SU-DHL-6 (cell line): Measurements from ENCODE around the gene RAX2.

ENCODE experiments used
- H2AFZ ChIP-seq: fragments of 200-600 bp; sonication (generic); 2 replicates; pipeline ENCODE4 v1.6.1; 2014; ENCODE audit warnings: low read depth, mild to moderate bottlenecking, moderate library complexity, mixed read lengths, antibody characterized with exemption, low read length; ENCODE audit not compliant: severe bottlenecking
- H3F3A ChIP-seq: fragments of 200-600 bp; shearing (Covaris generic); 2 replicates; pipeline ENCODE4 v1.6.0; 2016; ENCODE audit warnings: antibody characterized with exemption, mild to moderate bottlenecking; ENCODE audit not compliant: insufficient read depth
- H3K27ac ChIP-seq: fragments of 200-600 bp; sonication (generic); 2 replicates; pipeline ENCODE4 v1.5.1; 2016; ENCODE audit warnings: low read depth, mild to moderate bottlenecking, low read length, moderate library complexity, mixed read lengths
- H3K27me3 ChIP-seq: fragments of 200-600 bp; sonication (generic), shearing (Covaris generic); 2 replicates; pipeline ENCODE4 v1.6.0; 2014; ENCODE audit warnings: mild to moderate bottlenecking, low read length
- H3K36me3 ChIP-seq: fragments of 200-600 bp; sonication (generic); 2 replicates; pipeline ENCODE4 v1.6.1; 2014; ENCODE audit warnings: mild to moderate bottlenecking, low read length, mixed read lengths
- H3K4me2 ChIP-seq: fragments of 300-600, 200-600 bp; shearing (Covaris generic), sonication (generic); 2 replicates; pipeline ENCODE4 v1.6.0; 2014; ENCODE audit warnings: low read length, low read depth, mild to moderate bottlenecking; ENCODE audit not compliant: poor library complexity, severe bottlenecking
- H3K4me3 ChIP-seq: fragments of 200-600 bp; sonication (generic); 2 replicates; pipeline ENCODE4 v1.5.1; 2014; ENCODE audit warnings: antibody characterized with exemption, low read length, mild to moderate bottlenecking, mixed read lengths; ENCODE audit not compliant: insufficient read depth, poor library complexity, severe bottlenecking
- H3K79me2 ChIP-seq: fragments of 200-600 bp; sonication (generic); 2 replicates; pipeline ENCODE4 v1.6.1; 2014; ENCODE audit warnings: mild to moderate bottlenecking, low read length, moderate library complexity; ENCODE audit not compliant: insufficient read depth
- H3K9ac ChIP-seq: fragments of 200-600 bp; sonication (generic); 2 replicates; pipeline ENCODE4 v1.7.0; 2014; ENCODE audit warnings: mild to moderate bottlenecking, low read length
- H3K9me2 ChIP-seq: fragments of 200-600 bp; sonication (generic); replicated peaks from 2 replicates; pipeline ENCODE4 v1.6.1; 2014; ENCODE audit warnings: low read length; ENCODE audit not compliant: insufficient read depth
- H3K9me3 ChIP-seq: fragments of 200-600 bp; sonication (generic); 2 replicates; pipeline ENCODE4 v1.6.1; 2014; ENCODE audit warnings: low read length, mixed read lengths; ENCODE audit not compliant: insufficient read depth
- H4K20me1 ChIP-seq: fragments of 200-600 bp; sonication (generic); 2 replicates; pipeline ENCODE4 v1.6.1; 2014; ENCODE audit warnings: low read depth, mild to moderate bottlenecking, antibody characterized with exemption, low read length, moderate library complexity, mixed read lengths
- CTCF ChIP-seq: fragments of 200-600 bp; sonication (generic); IDR thresholded peaks from one replicate; pipeline ENCODE4 v1.5.1; 2017; ENCODE audit warnings: antibody characterized with exemption, mild to moderate bottlenecking, low read length, moderate library complexity; ENCODE audit not compliant: insufficient read depth, poor library complexity, severe bottlenecking
- EZH2phosphoT487 ChIP-seq: fragments of 200-600 bp; sonication (generic), shearing (Covaris generic); conservative IDR thresholded peaks from 2 replicates; pipeline ENCODE4 v1.6.1; 2018; ENCODE audit warnings: mild to moderate bottlenecking, antibody characterized with exemption, low read length, moderate library complexity, mixed read lengths

RAX2 gene

GRCh38 chr19:3773814-3774515 lies 1.9 kb upstream of the RAX2 start:
- H3K79me2 ChIP-seq, result no peaks in the 10 kb centered on the region
- no peaks in the 10 kb centered on the region for H3K9me3 ChIP-seq
- no peaks in the 10 kb centered on the region for H3F3A ChIP-seq
- no peak overlapping the region for H3K27ac ChIP-seq
- no peak overlapping the region for H3K9ac ChIP-seq
- H3K4me2 ChIP-seq, result no peak overlapping the region
- no peak overlapping the region for H3K4me3 ChIP-seq
- no peaks in the 10 kb centered on the region for H4K20me1 ChIP-seq
- no peaks in the 10 kb centered on the region for H3K36me3 ChIP-seq
- H2AFZ ChIP-seq, result no peak overlapping the region
- H3K27me3 ChIP-seq, result no peaks in the 10 kb centered on the region
- TF ChIP-seq CTCF (no peak), EZH2phosphoT487 (no peak)
- H3K9me2 ChIP-seq, result no peaks in the 10 kb centered on the region

DNA sequence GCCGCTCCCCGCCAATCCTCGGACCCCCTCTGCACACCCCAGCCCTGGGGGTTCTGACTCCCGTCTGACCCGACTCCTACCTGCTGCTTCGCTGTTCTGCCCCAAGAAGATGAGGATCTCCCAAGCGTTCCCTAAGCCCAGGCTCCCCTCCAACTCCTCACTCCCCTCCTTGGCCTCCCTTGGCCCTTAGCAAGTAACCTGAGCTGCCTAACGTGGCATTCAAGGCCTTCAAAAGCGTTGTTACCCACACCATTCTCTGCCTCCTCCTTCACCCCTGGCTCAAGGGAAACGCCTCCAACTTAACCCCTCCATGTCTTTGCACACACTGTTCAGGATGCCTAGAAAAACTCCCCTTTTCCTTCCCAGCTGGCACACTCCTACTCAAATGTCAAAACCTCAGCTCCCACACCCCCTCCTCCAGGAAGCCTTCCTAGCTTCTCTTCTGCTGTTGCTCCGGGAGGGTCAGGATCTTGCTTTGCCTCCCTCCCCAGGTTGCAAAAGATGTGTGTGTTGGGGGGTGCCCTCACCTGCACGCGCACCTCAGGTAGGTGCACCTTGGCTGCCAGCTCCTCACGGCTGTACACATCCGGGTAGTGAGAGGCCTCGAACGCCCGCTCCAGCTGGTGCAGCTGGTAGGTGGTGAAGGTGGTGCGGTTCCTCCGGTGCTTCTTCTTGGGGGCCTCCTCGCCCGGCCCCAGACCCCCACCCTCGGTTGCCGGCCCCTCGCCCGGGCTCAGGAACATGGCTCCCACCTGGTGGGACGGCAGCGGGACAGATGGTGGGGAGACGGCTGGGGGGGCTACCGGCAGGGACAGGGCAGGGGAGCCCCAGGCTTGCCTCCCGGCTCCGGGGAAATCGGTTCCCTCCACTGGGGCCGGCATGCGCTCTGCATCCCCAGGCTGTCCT lies 775 bp downstream of the RAX2 start:
- Histone ChIP-seq H4K20me1 (no peaks in the 10 kb centered on the region), H3K4me2 (no peak overlapping the region), H3K9me2 (no peaks in the 10 kb centered on the region), H3K27me3 (no peaks in the 10 kb centered on the region), H3F3A (no peaks in the 10 kb centered on the region), H3K4me3 (no peak overlapping the region), H3K27ac (no peak overlapping the region), H3K9ac (no peak overlapping the region), H2AFZ (no peak overlapping the region), H3K79me2 (no peaks in the 10 kb centered on the region), H3K36me3 (no peaks in the 10 kb centered on the region), H3K9me3 (no peaks in the 10 kb centered on the region)
- TF ChIP-seq EZH2phosphoT487 (no peak), CTCF (no peak)

GRCh38 chr19:3770136-3770999 lies 1.7 kb downstream of the RAX2 start:
- H4K20me1 ChIP-seq, result no peaks in the 10 kb centered on the region
- no peak overlapping the region for H3K4me2 ChIP-seq
- no peak overlapping the region for H3K27ac ChIP-seq
- H3K4me3 ChIP-seq, result no peak overlapping the region
- H3K79me2 ChIP-seq, result no peaks in the 10 kb centered on the region
- no peak overlapping the region for H2AFZ ChIP-seq
- no peaks in the 10 kb centered on the region for H3K27me3 ChIP-seq
- no peaks in the 10 kb centered on the region for H3K9me2 ChIP-seq
- TF ChIP-seq CTCF (no peak), EZH2phosphoT487 (no peak)
- no peaks in the 10 kb centered on the region for H3F3A ChIP-seq
- no peaks in the 10 kb centered on the region for H3K9me3 ChIP-seq
- no peaks in the 10 kb centered on the region for H3K36me3 ChIP-seq
- no peak overlapping the region for H3K9ac ChIP-seq
